GM18951 (cell line): Measurements from ENCODE around the gene COMT.

ENCODE experiments used
- POLR2A ChIP-seq: IDR thresholded peaks from 4 replicates; pipeline ENCODE4 v1.6.1; 2011; ENCODE audit warnings: mild to moderate bottlenecking; ENCODE audit not compliant: insufficient read length, insufficient read depth; ENCODE audit errors: extremely low read depth
- in situ Hi-C: fragments of 300-500 bp; cut with MboI; formaldehyde crosslinking; loops from one replicate; pipeline ENCODE4 v1.12.0; 2022; ENCODE audit warnings: low sequenced_read_pairs, mixed read lengths, inconsistent platforms; ENCODE audit not compliant: unreplicated experiment

The COMT gene

GRCh38 chr22:19975707-19976035 is 34.1 kb downstream of the COMT start:
- no peak for TF ChIP-seq POLR2A
- in situ Hi-C loops, result no loop called here

- TF ChIP-seq POLR2A, result no peak
- in situ Hi-C loops, result no loop called here
Measured at GRCh38 chr22:19976671-19977070, 35.1 kb downstream of the COMT start.

GRCh38 chr22:19977296-19978243 is 36.0 kb downstream of the COMT start:
- no peak for TF ChIP-seq POLR2A
- in situ Hi-C loops, result no loop called here

GRCh38 chr22:19978748-19979147 is 37.2 kb downstream of the COMT start:
- no peak for TF ChIP-seq POLR2A
- in situ Hi-C loops, result no loop called here

GRCh38 chr22:19979712-19980493 is 38.3 kb downstream of the COMT start:
- TF ChIP-seq POLR2A, result no peak
- in situ Hi-C loops, result no loop called here

GRCh38 chr22:19980766-19981165 is 39.2 kb downstream of the COMT start:
- in situ Hi-C loops, result no loop called here
- TF ChIP-seq POLR2A, result no peak

GRCh38 chr22:19981171-19981960 is 39.8 kb downstream of the COMT start:
- TF ChIP-seq POLR2A, result no peak
- in situ Hi-C loops, result no loop called here

- in situ Hi-C loops, result no loop called here
- TF ChIP-seq POLR2A, result no peak
Measured at GRCh38 chr22:19981961-19982920, 40.7 kb downstream of the COMT start.

- in situ Hi-C loops, result no loop called here
- TF ChIP-seq POLR2A, result no peak
Measured at GRCh38 chr22:19982991-19983578, 41.5 kb downstream of the COMT start.

- TF ChIP-seq POLR2A, result no peak
- in situ Hi-C loops, result no loop called here
Measured at GRCh38 chr22:19983741-19984140, 42.2 kb downstream of the COMT start.

GRCh38 chr22:19984201-19984753 is 42.7 kb downstream of the COMT start:
- in situ Hi-C loops, result no loop called here
- no peak for TF ChIP-seq POLR2A
